GM20000 (cell line): Measurements from ENCODE around the gene OR6S1.
"Not testable (repeated sequence)": the region's sequence is repeated elsewhere in the genome, so short reads cannot be mapped to it uniquely, and the experiment has no call there.

ENCODE experiments used
- DNase-seq: peaks from one replicate; pipeline ENCODE4 v3.0.0; 2012; ENCODE audit warnings: low spot score
- TF ChIP-seq, protein P1 (sequence below): IDR thresholded peaks from 2 replicates; pipeline ENCODE4 v1.5.1; 2012; ENCODE audit warnings: mild to moderate bottlenecking, control low read depth; ENCODE audit errors: extremely low read depth, missing control alignments

OR6S1 gene

DNA sequence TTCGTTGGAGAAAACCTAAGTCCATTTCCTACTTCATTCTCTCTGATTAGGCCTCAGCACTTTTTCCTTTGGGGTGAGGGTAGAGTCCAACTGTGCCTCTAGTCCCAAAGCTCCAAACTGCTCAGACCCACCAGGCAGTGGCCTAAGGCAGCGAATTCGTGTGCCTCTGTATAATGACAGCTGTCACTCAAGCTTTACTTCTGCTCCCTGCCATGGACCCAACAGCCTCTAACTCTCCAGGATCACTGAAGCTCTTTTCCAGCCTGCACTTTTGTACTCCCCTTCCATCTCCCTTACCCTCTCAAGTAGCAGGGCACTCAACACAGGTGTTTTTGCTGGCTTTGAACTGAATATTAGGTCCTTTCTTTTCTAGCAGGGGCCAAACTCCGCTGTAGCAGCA, 14.8 kb upstream of the OR6S1 start:
- TF ChIP-seq, protein P1, sequence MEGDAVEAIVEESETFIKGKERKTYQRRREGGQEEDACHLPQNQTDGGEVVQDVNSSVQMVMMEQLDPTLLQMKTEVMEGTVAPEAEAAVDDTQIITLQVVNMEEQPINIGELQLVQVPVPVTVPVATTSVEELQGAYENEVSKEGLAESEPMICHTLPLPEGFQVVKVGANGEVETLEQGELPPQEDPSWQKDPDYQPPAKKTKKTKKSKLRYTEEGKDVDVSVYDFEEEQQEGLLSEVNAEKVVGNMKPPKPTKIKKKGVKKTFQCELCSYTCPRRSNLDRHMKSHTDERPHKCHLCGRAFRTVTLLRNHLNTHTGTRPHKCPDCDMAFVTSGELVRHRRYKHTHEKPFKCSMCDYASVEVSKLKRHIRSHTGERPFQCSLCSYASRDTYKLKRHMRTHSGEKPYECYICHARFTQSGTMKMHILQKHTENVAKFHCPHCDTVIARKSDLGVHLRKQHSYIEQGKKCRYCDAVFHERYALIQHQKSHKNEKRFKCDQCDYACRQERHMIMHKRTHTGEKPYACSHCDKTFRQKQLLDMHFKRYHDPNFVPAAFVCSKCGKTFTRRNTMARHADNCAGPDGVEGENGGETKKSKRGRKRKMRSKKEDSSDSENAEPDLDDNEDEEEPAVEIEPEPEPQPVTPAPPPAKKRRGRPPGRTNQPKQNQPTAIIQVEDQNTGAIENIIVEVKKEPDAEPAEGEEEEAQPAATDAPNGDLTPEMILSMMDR: no peak
- no peak for DNase-seq

DNA sequence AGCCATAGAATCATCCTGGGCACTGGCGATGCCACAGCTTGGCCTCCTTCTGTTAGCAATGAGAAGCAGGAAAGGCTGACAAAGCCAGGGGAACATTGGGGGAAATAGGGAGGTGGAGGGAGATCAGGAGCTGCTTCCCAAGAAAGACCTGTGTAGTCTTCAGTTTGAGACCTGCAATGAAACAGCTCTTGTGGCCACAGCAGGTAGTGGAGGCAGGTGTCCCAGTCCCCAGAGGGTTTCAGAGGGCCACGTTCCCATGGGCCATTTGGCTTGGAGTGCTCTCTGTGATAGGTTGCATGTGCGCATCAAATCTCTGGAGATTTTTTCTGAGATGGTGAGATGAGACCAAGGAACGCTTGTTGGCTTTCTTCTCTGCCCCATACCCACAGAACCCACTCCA, 14.4 kb upstream of the OR6S1 start:
- DNase-seq: no peak
- TF ChIP-seq, protein P1: no peak

DNA sequence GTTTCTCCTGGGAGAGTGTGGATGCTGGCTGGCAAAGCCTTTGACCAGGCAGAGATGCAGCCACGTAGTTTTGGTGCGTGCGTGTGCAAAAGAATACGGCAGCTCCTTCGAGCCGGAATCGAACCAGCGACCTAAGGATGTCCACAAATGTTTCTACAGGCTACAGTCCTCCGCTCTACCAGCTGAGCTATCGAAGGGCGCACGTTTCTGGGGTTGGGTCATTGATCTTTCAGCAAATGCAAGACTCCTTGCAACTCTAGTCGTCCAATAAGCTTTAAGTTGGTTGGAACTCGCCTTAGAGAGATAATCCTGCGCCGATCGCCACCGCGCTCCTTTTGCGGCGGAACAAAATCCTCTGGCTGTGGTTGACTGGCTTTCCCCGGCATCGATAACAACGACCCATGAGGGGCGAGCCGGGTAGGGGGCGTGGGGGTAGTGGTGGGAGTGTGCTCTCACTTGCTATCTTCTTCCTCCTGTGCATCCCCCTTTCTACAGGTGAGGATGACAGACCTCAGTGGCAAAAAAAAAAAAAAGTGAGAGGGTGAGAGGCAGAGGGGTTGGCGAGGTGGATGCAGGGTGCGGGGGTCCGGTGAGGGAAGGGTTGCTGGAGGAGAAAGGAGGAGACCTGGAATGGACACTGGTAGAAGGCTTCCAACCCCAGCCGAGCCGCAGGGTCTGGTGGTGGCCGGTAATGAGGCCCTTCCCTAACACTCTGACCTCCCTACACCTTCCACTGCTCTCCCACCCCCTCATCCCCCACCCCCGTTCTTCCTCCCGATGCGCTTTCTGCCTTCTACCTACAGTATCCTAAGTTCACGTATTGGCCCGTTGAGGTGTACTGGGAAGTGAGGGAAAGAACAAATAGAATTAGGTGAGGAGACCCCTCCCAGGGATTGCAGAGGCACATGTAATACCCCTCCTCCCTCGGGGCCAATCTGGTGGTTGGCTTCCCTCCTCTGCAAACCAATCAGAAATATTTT, 11.8 kb upstream of the OR6S1 start:
- no peak for DNase-seq
- TF ChIP-seq, protein P1: no peak

DNA sequence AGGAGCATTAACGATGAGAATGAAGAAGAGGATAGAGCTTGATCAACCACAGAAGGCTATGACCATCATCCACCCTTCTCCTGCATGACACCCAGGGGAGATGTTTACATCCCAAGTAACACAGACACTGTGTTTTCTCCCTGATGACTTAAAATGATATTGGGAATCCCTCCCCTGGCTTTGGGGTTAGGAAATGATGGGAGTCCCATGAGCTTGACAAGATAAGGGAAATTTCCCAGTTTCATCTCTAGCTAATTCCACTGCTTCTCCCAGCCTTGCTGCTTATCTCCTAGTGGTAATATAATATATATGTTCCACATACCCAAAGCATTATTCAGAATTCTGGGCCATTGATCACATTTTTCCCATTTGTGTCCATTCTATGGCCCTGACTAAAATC, 4.0 kb upstream of the OR6S1 start:
- DNase-seq: no peak
- TF ChIP-seq, protein P1: no peak

DNA sequence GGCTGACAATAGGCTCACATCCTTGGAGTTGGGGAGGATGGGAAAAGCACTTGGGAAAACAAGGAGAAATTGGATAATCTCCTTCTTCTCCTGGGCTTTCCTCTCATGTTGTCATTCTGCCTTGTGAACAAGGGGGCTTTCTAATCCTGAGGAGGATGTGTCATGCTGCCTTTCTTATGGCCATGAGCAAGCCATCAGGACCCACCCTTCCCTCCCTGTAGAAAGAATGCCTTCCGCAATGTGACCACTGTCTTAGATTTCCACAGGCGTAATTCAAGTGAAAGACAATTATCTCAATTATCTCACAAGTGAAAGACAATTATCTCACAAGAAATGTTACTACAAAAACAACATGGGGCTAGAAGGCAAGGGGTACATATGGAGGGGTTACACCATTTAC, 3.0 kb upstream of the OR6S1 start:
- TF ChIP-seq, protein P1: no peak
- no peak for DNase-seq

DNA sequence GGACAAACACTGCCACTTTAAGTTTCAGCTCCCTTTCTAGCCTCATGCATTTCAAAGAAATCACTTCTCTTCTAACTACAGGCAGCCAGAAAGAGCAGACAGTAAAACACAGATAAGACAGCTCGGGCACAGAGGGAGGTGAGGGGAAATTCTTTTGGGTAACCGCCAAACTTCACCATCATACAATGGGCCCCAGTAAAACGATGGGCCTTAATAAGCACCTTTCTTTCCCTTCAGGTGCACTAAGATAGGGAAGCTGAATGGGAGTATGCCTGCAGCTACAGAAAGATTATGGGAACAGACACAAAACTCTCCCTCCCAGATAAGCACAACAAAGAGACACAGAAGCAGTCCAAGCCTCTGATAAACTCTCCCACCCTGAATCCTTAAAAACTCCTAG, 1.3 kb upstream of the OR6S1 start:
- not testable (repeated sequence) for DNase-seq

DNA sequence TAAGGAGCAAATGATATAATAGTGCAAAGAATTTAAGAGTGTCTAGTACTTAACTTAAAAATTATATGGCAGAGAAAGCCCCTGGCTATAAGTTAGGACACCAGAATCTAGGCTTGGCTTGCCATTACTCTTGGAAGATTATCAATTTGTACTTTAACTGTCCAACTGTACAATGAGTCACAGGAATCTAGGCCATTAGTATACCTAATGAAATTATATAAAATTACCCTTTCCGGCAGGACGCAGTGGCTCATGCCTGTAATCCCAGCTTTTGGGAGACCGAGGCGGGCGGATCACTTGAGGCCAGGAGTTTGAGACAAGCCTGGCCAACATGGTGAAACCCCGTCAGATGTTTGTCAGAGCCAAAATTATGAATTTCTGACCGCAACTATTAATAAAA, 691 bp upstream of the OR6S1 start:
- no peak for DNase-seq
- TF ChIP-seq, protein P1: no peak
